ENCODE measurements around the gene WDR5. TPM values are rescaled to one million over a fixed set of nuclear protein-coding genes. Genes with fewer than 3 reads are reported as not detected.

WDR5 gene
- total RNA-seq, 1 donor from 2014 or later: 29.3 TPM

DNA sequence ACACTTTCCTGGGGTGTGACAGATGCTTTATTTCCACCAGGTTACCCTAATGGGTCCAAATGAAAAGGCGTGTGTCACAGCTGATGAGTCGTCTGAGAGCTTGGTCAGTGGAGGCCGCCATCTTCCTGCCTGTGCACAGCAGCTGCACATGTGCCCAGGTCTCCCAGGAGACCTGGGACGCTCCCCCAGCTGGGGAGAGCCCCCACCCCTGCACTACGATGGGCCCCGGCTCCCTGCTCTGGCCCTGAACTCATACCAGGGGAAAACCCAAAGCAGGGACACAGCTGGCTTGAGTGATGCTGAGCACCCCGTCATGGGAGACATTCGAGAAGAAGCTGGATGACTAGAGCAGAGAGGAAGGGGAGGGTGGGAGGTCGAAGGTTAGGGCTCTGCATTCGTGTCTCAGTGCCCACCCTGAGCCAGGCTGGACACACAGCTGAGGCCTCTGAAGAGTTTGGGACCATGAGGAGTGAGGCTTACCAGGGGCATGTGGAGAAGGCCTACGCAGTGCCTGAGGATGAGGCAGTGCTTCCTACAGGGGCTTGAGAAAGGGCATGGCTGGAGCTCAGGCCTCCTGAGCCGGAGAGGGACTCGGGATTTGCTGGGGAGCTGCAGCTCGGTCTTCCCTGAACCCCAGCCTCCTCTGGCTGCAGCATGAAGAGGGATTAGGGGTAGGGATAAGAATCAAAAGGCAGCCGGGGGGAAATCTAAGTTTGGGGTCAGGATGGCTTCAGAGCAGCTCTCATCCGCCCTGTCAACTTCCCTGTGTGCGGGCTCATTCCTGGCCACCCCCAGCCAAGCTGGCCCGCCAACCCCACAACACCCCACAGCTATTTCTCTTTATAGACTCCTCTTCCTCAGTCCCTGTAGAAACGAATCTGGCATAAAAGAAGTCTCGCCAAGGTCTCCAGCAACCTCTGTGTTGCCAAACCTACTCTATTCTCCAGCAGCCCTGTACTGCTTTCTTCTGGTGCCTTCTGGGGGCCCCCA lies 70.7 kb downstream of the WDR5 start:
- no peak for DNase-seq (ENCODE audit: low read depth, low spot score)

DNA sequence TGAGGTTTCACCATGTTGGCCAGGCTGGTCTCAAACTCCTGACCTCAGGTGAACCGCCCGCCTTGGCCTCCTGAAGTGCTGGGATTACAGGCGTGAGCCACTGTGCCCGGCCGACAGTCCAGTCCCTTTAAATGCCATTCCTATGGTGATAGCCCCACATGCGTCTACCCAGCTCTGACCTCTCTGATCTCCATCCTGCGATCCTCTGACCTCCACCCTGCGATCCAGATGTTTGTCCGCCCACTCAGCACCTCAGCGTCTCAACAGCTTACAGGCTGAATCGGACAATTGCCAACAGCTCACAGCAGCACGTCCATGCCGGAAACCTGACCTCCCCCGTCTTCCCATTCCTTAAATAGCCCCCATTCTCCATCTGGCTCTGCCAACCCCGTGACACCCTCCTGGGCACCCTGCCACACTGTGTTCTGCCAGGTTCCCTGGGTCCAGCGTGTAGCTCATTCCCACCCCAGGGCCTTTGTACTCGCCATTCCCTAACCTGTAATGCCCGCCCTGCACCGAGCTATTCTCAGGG lies 72.5 kb downstream of the WDR5 start:
- no peak for DNase-seq (ENCODE audit: low read depth, low spot score)

- DNase-seq (ENCODE audit: low read depth, low spot score): no peak
Measured at GRCh38 chr9:134208981-134209725, 73.3 kb downstream of the WDR5 start.

Other genes with a start within 250 kb of the WDR5 start
- gene VAV2, start 143.8 kb upstream of the WDR5 start, total RNA-seq: 21.0 and 22.5 TPM in 2 replicates
- gene BRD3OS, start 110.6 kb upstream of the WDR5 start, total RNA-seq: 12.9 and 15.3 TPM in 2 replicates
- 10.0 and 12.3 TPM in 2 replicates for gene BRD3, start 68.1 kb upstream of the WDR5 start, total RNA-seq
- not detected in 2 replicates for gene RNU6ATAC, start 28.5 kb downstream of the WDR5 start, total RNA-seq
- 14.4 and 19.0 TPM in 2 replicates for gene RXRA, start 190.4 kb downstream of the WDR5 start, total RNA-seq

All from pulmonary artery endothelial cell (primary cell).